GM20000 (cell line): Measurements from ENCODE around the gene ZNF277.

ENCODE experiments used
- DNase-seq: peaks from one replicate; pipeline ENCODE4 v3.0.0; 2012; ENCODE audit warnings: low spot score
- TF ChIP-seq, protein P1 (sequence below): IDR thresholded peaks from 2 replicates; pipeline ENCODE4 v1.5.1; 2012; ENCODE audit warnings: mild to moderate bottlenecking, control low read depth; ENCODE audit errors: extremely low read depth, missing control alignments

Gene ZNF277

DNA sequence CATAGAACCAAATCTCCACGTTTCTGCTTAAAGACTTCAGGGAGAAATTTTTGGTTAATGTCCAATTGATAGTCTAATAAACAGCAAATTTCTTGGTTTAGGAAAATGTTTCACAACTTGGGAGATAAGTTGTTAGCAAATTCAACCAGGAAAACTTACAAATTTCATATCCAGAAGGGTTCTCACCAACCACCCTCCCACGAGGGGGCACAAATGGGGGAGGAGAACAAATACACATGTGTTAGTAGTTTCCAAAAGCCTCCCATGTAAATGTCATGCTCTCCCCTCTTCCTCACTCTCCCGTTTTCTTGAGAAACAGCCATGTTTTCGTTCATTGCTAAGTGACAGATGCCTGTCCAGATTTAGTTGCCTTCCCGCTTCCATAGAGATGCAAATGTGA, 10.8 kb upstream of the ZNF277 start:
- DNase-seq: no peak
- TF ChIP-seq, protein P1, sequence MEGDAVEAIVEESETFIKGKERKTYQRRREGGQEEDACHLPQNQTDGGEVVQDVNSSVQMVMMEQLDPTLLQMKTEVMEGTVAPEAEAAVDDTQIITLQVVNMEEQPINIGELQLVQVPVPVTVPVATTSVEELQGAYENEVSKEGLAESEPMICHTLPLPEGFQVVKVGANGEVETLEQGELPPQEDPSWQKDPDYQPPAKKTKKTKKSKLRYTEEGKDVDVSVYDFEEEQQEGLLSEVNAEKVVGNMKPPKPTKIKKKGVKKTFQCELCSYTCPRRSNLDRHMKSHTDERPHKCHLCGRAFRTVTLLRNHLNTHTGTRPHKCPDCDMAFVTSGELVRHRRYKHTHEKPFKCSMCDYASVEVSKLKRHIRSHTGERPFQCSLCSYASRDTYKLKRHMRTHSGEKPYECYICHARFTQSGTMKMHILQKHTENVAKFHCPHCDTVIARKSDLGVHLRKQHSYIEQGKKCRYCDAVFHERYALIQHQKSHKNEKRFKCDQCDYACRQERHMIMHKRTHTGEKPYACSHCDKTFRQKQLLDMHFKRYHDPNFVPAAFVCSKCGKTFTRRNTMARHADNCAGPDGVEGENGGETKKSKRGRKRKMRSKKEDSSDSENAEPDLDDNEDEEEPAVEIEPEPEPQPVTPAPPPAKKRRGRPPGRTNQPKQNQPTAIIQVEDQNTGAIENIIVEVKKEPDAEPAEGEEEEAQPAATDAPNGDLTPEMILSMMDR: no peak

DNA sequence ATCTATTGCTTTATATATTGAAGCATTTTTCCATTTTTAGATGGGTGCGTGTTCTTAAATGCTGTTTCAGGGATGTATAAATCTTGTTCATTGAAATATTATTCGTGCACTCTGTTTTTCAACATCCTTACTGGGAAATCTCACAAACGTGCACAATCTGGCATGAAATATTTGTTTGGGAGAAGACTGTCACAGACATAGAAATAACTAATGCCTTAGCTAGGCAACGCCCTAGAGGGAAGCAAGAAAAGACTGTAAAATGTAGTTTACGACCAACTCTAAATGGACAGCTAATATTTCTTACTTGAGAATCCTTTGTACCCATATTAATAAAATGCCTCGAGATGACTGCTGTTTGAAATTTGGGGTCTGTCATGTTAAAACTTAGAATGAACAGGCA, 9.2 kb upstream of the ZNF277 start:
- TF ChIP-seq, protein P1: no peak
- no peak for DNase-seq

DNA sequence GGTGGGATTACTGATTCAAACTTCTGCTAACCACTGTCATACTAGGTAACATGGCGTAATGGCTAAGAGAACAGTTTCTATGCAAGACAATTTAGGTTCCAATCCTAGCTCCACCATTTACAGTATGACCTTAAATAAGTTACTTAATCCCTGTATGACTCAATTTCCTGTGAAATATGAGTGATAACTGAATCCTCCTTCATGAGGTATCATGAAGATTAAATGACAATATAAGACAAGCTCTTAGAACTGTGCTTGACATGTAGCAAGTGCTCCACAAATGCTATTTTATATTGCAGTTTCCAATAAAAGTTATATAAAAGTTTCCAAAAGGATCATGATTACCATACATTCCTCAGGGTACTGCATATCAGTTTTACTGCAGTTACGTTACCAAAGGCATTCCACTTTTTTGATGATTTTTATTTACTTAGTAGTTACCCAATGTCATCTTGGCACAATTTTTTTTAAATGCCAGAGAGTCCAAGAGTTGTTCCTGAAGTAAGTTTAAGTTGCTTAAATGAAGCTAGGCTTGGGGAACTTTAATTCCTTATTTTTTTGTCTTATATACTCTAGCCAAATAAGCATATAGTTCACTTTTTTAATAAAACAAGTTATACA, 7.3 kb upstream of the ZNF277 start:
- no peak for DNase-seq

DNA sequence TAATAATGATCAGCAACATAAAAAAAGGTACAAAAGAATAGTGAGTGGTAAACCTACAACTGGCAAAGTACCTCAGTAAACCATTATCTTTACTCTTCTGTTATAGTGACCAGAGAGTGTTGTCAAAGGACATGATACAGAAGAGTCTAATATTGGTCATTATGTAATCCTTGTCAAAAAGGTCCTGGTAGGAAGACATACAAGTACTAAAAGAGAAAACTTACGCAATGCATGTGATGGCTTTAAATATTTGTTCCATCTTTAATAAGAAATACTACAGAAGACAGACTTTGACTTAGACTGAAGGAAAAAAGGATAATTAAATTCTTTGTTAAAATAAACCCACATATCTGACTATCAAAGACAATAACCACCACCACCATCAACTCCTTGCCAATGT, 6.8 kb upstream of the ZNF277 start:
- DNase-seq: no peak
- TF ChIP-seq, protein P1: no peak

More for the DNA sequence above, 7.3 kb upstream of the ZNF277 start:
- TF ChIP-seq, protein P1: no peak

DNA sequence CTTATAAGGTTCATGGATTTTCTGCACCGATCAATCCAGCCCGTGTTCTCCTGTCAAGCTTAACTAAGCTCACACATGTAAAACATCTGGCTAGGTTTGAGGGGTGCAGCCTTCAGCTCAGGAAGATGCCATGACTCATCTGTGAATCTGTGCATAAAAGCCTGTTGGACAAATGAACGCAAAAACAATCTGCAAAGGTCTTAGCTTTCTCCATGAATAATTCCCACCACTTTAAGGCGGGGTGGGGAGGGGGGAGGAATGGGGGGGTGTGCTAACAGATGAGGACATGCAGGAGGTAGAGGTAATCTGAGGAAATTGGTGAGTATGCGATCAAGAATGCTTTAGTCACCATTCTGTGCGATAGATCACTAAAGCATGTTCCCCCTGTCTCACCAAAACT, 5.1 kb upstream of the ZNF277 start:
- no peak for DNase-seq
- TF ChIP-seq, protein P1: no peak

DNA sequence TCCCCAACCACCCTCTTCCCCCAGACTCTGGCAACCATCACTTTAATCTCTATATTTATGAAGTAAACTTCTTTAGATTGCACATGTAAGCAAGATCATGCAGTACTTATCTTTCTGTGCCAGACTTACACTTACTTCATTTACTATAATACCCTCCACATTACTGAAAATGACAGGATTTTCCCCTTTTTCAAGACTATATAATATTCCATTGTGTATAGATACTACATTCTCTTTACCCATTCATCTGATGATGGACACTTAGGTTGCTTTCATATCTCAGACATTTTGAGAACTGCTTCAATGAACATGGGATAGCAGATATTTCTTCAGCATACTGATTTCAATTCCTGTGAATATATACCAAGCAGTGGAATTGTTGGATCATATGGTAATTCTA, 4.7 kb upstream of the ZNF277 start:
- TF ChIP-seq, protein P1: no peak
- no peak for DNase-seq

DNA sequence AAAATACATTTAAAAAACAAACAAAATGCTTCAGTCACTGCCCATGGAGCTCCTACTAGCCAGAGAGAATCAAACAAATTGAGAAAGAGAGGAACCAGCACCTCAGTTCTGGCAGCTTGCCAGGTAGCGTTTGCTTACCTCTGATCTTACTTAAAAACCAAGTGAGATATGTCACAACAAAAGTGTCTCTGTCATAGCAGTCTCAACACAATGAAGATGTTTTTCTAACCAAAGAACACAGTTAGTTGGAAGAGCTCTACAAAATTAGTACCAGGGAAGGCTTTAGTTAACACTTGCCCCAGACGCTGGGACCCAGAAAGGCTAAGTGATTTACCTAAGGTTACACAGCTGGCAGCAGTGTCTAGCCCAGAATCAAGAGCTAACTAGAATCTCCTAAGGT, 3.7 kb upstream of the ZNF277 start:
- DNase-seq: no peak
- TF ChIP-seq, protein P1: no peak
